Activated T-helper 1 cell treated with Interleukin-2 at 50 U/mL for 16 hours (primary cell): ENCODE results near the gene NKIRAS1.
"Not testable (repeated sequence)": the region's sequence is repeated elsewhere in the genome, so short reads cannot be mapped to it uniquely, and the experiment has no call there.

Experiments used
- DNase-seq: peaks from one replicate; pipeline ENCODE4 v3.0.0-alpha.2; 2020; ENCODE audit warnings: low read depth

The NKIRAS1 gene

GRCh38 chr3:23904545-23904944 lies 12.2 kb downstream of the NKIRAS1 start:
- no peak for DNase-seq

GRCh38 chr3:23900744-23901143 lies 16.0 kb downstream of the NKIRAS1 start:
- no peak for DNase-seq

- DNase-seq, result no peak
Measured at GRCh38 chr3:23895181-23895580, 21.6 kb downstream of the NKIRAS1 start.

GRCh38 chr3:23894254-23895061 lies 22.3 kb downstream of the NKIRAS1 start:
- DNase-seq, result no peak

GRCh38 chr3:23889950-23890349 lies 26.8 kb downstream of the NKIRAS1 start:
- DNase-seq, result no peak

- DNase-seq, result no peak
Measured at GRCh38 chr3:23889386-23889785, 27.4 kb downstream of the NKIRAS1 start.

GRCh38 chr3:23888617-23889228 lies 28.1 kb downstream of the NKIRAS1 start:
- DNase-seq, result no peak

GRCh38 chr3:23886311-23886710 lies 30.5 kb downstream of the NKIRAS1 start:
- no peak for DNase-seq

- no peak for DNase-seq
Measured at GRCh38 chr3:23885210-23885609, 31.6 kb downstream of the NKIRAS1 start.

GRCh38 chr3:23884481-23884880 lies 32.3 kb downstream of the NKIRAS1 start:
- DNase-seq, result no peak

- DNase-seq, result no peak
Measured at GRCh38 chr3:23882487-23882918, 34.3 kb downstream of the NKIRAS1 start.

GRCh38 chr3:23881993-23882392 lies 34.8 kb downstream of the NKIRAS1 start:
- DNase-seq, result not testable (repeated sequence)

- DNase-seq, result no peak
Measured at GRCh38 chr3:23880703-23881339, 36.0 kb downstream of the NKIRAS1 start.

GRCh38 chr3:23879485-23879884 lies 37.3 kb downstream of the NKIRAS1 start:
- DNase-seq, result no peak

- no peak for DNase-seq
Measured at GRCh38 chr3:23877329-23877980, 39.3 kb downstream of the NKIRAS1 start.

GRCh38 chr3:23876923-23877322 lies 39.9 kb downstream of the NKIRAS1 start:
- no peak for DNase-seq

- no peak for DNase-seq
Measured at GRCh38 chr3:23875113-23875725, 41.6 kb downstream of the NKIRAS1 start.

- DNase-seq, result no peak
Measured at GRCh38 chr3:23874359-23875112, 42.3 kb downstream of the NKIRAS1 start.

- DNase-seq, result no peak
Measured at GRCh38 chr3:23873941-23874340, 42.8 kb downstream of the NKIRAS1 start.

- DNase-seq, result no peak
Measured at GRCh38 chr3:23872330-23872729, 44.5 kb downstream of the NKIRAS1 start.

- DNase-seq, result not testable (repeated sequence)
Measured at GRCh38 chr3:23871361-23871760, 45.4 kb downstream of the NKIRAS1 start.
